Psoas muscle (tissue), 8 donors: Measurements from ENCODE around the gene RBX1. TPM values are rescaled to one million over a fixed set of nuclear protein-coding genes. Genes with fewer than 3 reads are reported as not detected.
"Not testable (repeated sequence)": the region's sequence is repeated elsewhere in the genome, so short reads cannot be mapped to it uniquely, and the experiment has no call there.

Experiments used
- ATAC-seq, 4 donors: fragments of 200-7000 bp; cut with Tn5 transposase; one replicate each; pipeline ENCODE4 v1.9.1; 2020; ENCODE audit warnings: moderate library complexity in 3 of 4, mild to moderate bottlenecking in 2 of 4
- DNase-seq, 2 donors: peaks; one replicate each; pipeline ENCODE4 v3.0.0-alpha.2; 2020
- H3K27ac ChIP-seq: fragments of 200-600 bp; one replicate; pipeline ENCODE4 v1.8.0; 2022
- H3K27me3 ChIP-seq, 3 donors: fragments of 200-600 bp in 1 of 3; one replicate each; pipeline versions ENCODE4 v1.6.1 to v1.8.0; 2013 to 2022; ENCODE audit warnings: low read length in 2 of 3, mild to moderate bottlenecking in 2 of 3, moderate library complexity in 1 of 3; ENCODE audit not compliant: insufficient read depth in 3 of 3
- H3K36me3 ChIP-seq, 2 donors: fragments of 200-600 bp in 1 of 2; one replicate each; pipeline versions ENCODE4 v1.6.1 to v1.8.0; 2013 to 2022; ENCODE audit warnings: low read depth in 1 of 2, mild to moderate bottlenecking in 1 of 2, moderate library complexity in 1 of 2; ENCODE audit not compliant: insufficient read depth in 1 of 2
- H3K4me1 ChIP-seq: fragments of 200-600 bp; one replicate; pipeline ENCODE4 v1.8.0; 2022
- H3K4me3 ChIP-seq: fragments of 200-600 bp; one replicate; pipeline ENCODE4 v1.8.0; 2022; ENCODE audit warnings: mild to moderate bottlenecking
- H3K9me3 ChIP-seq: fragments of 200-600 bp; one replicate; pipeline ENCODE4 v1.8.0; 2022
- WGBS, 3 donors: extraction: QIAGEN DNeasy Blood & Tissue Kit; methylation state at CpG; one replicate each; pipeline versions ENCODE4 v1.1.6 to v1.1.7; 2013; 5-methylcytosine and 5-hydroxymethylcytosine counted together
- intact Hi-C, 2 donors: fragments of 100-400 bp; cut with DNase I; formaldehyde crosslinking; loops; one replicate each; pipeline versions ENCODE4 v1.11.0 to v1.14.2; 2022
- polyA plus RNA-seq, 3 donors: library from polyadenylated mRNA; stranded (reverse); fragments of 200-250 nt; gene quantifications; one replicate each; pipeline ENCODE4 v1.2.3, GENCODE V29; 2013
- total RNA-seq, 4 donors: library from RNA; stranded (reverse); fragmentation: NEBNext Ultra II Directional in 2 of 4; extraction: Animal tissue kit (Norgen Biotek cat#: 25700) in 2 of 4; gene quantifications; one replicate each; pipeline versions ENCODE4 v1.2.1 to v1.2.4, GENCODE V29; 2021 to 2023
- TF ChIP-seq, protein P1 (sequence below): fragments of 200-600 bp; IDR thresholded peaks from one replicate; pipeline ENCODE4 v1.8.0; 2022; ENCODE audit warnings: antibody characterized with exemption
- donor health status: healthy with polysubstance abuse.
- donor health status: DM: no; HTN: no; CAD: no; lungs with moderate emphysema.
- donor health status: Bipolar disorder and iron deficiency.
- donor health status: healthy.
- donor health status: DM: yes; HTN: yes; CAD: no.
- donor health status: DM: no; HTN: no; CAD: no.
- donor health status: DM: no; HTN: no; CAD: no.
- donor health status: DM: yes; HTN: yes; CAD: no.

RBX1 gene
- total and polyA plus RNA-seq, 7 donors, result 46.6 to 82.6 (median 55.0) TPM

DNA sequence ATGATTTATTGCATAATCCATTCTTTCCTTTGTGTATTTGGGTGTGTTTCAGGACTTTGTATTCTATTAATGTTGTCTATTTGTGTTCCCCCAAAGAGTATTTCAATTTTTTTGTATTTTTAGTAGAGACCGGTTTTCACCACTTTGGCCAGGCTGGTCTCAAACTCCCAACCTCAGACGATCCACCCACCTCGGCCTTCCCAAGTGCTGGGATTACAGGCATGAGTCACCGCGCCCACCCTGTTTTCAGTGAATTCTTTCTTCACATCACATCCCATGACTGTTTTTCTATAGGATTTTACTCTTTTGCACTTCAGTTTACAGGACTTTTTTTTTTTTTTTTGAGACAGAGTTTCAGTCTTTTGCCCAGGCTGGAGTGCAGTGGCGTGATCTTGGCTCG lies 46.3 kb downstream of the RBX1 start:
- Histone ChIP-seq H3K4me1 (no peaks in the 10 kb centered on the region), H3K27me3 (peaks cover 0 to 13% (median 2%) of the 10 kb centered on the region in 3 donors), H3K9me3 (no peaks in the 10 kb centered on the region), H3K36me3 (no peaks in the 10 kb centered on the region), H3K4me3 (no peak overlapping the region), H3K27ac (no peak overlapping the region)
- WGBS, 3 donors, result 74 to 86% (median 80%) methylated on average over 7 of the region's 7 CpGs
- TF ChIP-seq, protein P1, sequence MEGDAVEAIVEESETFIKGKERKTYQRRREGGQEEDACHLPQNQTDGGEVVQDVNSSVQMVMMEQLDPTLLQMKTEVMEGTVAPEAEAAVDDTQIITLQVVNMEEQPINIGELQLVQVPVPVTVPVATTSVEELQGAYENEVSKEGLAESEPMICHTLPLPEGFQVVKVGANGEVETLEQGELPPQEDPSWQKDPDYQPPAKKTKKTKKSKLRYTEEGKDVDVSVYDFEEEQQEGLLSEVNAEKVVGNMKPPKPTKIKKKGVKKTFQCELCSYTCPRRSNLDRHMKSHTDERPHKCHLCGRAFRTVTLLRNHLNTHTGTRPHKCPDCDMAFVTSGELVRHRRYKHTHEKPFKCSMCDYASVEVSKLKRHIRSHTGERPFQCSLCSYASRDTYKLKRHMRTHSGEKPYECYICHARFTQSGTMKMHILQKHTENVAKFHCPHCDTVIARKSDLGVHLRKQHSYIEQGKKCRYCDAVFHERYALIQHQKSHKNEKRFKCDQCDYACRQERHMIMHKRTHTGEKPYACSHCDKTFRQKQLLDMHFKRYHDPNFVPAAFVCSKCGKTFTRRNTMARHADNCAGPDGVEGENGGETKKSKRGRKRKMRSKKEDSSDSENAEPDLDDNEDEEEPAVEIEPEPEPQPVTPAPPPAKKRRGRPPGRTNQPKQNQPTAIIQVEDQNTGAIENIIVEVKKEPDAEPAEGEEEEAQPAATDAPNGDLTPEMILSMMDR, result no peak
- ATAC-seq (no peak), DNase-seq (no peak)
- intact Hi-C loops, result no loop called here

DNA sequence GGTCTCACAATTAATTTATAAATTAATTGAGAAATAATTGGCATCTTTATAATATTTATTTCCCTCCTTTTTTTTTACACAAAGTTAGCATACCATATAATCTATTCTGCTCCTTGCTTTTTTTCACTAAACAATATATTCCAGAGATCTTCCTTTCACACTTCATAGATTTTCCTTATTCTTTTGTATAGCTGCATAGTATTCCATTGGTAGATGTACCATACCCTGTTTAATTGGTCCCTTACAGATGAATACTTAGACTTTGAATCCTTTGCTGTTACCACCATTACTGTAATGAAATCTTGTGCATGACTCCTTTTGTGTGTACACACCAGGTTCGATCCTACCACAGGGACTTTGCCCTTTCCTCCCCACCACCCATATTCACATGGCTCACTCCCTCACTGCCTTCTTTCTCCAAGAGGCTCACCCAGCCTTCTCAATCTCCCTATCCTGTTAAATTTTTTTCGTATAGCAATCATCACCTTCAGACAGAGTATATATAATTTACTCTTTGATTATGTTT lies 48.9 kb downstream of the RBX1 start:
- H3K4me1 ChIP-seq, result no peaks in the 10 kb centered on the region
- H3K36me3 ChIP-seq, result no peaks in the 10 kb centered on the region
- intact Hi-C loops, result loop anchor here in 1 of 2 donors (5.0 kb wide), 1 partner anchor 1918 kb away; no protein-coding TSS in a partner anchor
- TF ChIP-seq, protein P1, result no peak
- no peak for ATAC-seq
- no peak overlapping the region for H3K27ac ChIP-seq
- no peak overlapping the region for H3K4me3 ChIP-seq
- no peaks in the 10 kb centered on the region for H3K9me3 ChIP-seq
- WGBS, 3 donors, result 84 to 91% (median 88%) methylated on average over 2 of the region's 2 CpGs
- DNase-seq, result no peak
- H3K27me3 ChIP-seq, result no peaks in the 10 kb centered on the region

DNA sequence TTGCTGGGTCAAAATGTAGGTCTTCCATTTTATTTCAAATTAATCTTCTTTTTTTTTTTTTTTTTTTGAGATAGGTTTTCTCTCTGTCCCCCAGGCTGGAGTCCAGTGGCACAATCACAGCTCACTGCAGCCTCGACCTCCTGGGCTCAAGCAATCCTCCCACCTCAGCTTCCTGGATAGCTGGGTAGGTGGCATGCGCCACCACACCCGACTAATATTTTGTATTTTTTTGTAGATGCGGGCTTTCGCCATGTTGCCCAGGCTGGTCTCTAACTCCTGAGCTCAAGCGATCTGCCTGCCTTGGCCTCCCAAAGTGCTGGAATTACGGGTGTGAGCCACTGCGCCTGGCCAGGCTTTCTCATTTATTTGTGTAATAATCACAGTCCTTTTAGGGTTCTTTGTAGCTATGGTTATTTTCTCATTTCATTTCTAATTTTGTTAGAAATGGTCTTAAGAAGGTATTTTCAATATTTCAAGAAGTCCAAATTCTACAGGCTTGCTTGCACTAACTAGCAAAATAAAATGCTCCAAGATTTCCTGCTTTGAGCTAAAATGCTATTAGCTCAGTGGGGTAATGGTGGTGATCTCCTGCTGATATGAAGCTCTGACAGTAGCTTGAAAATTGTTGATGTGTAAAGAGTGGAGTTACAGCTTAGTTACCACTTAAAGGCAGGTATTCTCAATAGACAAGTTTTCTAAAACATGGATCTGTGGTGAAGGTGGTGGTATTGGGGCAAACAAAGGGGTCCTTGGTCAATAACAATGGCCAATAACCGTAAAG lies 50.0 kb downstream of the RBX1 start:
- no peak for DNase-seq
- TF ChIP-seq, protein P1, result no peak

DNA sequence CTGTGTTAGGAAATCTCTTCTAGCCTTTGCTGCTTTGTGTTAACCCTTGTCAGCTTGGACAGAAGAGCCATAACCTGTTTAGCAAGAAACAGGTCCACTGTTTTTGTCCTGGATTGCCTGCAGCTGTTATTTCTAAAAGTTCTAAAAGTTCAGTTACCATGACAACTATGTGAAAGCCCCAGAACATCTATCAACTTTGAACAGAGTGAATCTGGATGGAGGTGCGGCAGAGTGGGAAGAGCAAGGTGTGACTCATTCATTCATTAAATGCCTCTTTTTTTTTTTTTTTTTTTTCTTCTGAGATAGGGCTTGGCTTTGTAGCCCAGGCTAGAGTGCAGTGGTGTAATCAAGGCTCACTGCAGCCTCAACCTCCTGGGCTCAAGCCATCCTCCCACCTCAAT lies 50.5 kb downstream of the RBX1 start:
- H3K4me1 ChIP-seq, result no peaks in the 10 kb centered on the region
- H3K27me3 ChIP-seq, result no peaks in the 10 kb centered on the region
- intact Hi-C loops, result loop anchor here in 1 of 2 donors (5.0 kb wide), 1 partner anchor 1919 kb away; no protein-coding TSS in a partner anchor
- no peaks in the 10 kb centered on the region for H3K36me3 ChIP-seq
- no peak overlapping the region for H3K4me3 ChIP-seq
- H3K27ac ChIP-seq, result no peak overlapping the region
- 50 to 59% (median 50%) methylated on average over 1 of the region's 1 CpG for WGBS, 3 donors
- TF ChIP-seq, protein P1, result no peak
- DNase-seq, result no peak
- H3K9me3 ChIP-seq, result no peaks in the 10 kb centered on the region
- no peak for ATAC-seq

More for the DNA sequence above, 50.0 kb downstream of the RBX1 start:
- H3K36me3 ChIP-seq, result no peaks in the 10 kb centered on the region
- no peaks in the 10 kb centered on the region for H3K9me3 ChIP-seq
- H3K4me1 ChIP-seq, result no peaks in the 10 kb centered on the region
- ATAC-seq, result no peak
- H3K27me3 ChIP-seq, result no peaks in the 10 kb centered on the region
- WGBS, 3 donors, result 83 to 84% (median 83%) methylated on average over 9 of the region's 9 CpGs
- H3K27ac ChIP-seq, result no peak overlapping the region
- intact Hi-C loops, result loop anchor here in 1 of 2 donors (5.0 kb wide), 1 partner anchor 1919 kb away; no protein-coding TSS in a partner anchor
- no peak overlapping the region for H3K4me3 ChIP-seq

DNA sequence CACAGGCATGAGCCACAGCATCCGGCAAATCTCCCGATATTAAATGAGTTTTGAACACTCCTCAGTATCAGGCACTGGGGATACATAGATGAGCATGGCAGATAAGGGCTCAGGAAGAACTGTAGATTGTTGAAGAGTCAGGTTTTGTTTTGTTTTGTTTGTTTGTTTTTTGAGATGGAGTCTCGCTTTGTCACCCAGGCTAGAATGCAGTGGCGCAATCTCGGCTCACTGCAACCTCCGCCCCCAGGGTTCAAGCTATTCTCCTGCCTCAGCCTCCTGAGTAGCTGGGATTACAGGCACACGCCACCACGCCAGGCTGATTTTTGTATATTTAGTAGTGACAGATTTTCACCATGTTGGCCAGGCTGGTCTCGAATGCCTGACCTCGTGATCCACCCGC lies 51.2 kb downstream of the RBX1 start:
- not testable (repeated sequence) for DNase-seq, H3K9me3 ChIP-seq, H3K27ac ChIP-seq, ATAC-seq, H3K4me3 ChIP-seq, H3K4me1 ChIP-seq, H3K27me3 ChIP-seq, H3K36me3 ChIP-seq
- intact Hi-C loops, result loop anchor here in 1 of 2 donors (5.0 kb wide), 1 partner anchor 1920 kb away; no protein-coding TSS in a partner anchor
- 94 to 95% (median 94%) methylated on average over 11 of the region's 11 CpGs for WGBS, 3 donors
